SK-N-SH (cell line): ENCODE data around the gene SYT1. TPM values are rescaled to one million over a fixed set of nuclear protein-coding genes. Genes with fewer than 3 reads are reported as not detected.

Source experiments
- CTCF ChIA-PET: fragments of 300-600, 350-600 bp; formaldehyde crosslinking; extraction: SDS; loops from one replicate; lab custom pipeline; 2021; lab: Yijun Ruan, JAX
- POLR2A ChIA-PET: fragments of 350-600 bp; sonication (Branson Sonifier 250); formaldehyde crosslinking; extraction: SDS; loops from one replicate; lab custom pipeline; 2020; ENCODE audit warnings: antibody characterized with exemption, inconsistent platforms; lab: Yijun Ruan, JAX
- DNase-seq: peaks from one replicate; pipeline ENCODE4 v3.0.0; 2012
- H2AFZ ChIP-seq: fragments of 200-600 bp; sonication (generic); 2 replicates; pipeline ENCODE4 v1.8.1; 2016; ENCODE audit warnings: antibody characterized with exemption, mild to moderate bottlenecking, low read depth
- H3F3A ChIP-seq: fragments of 200-600 bp; sonication (generic); replicated peaks from 2 replicates; pipeline ENCODE3; 2016; ENCODE audit warnings: antibody characterized with exemption, mild to moderate bottlenecking; ENCODE audit not compliant: insufficient read depth
- H3K27ac ChIP-seq, 2 experiments: fragments of 200-500 bp in 1 of 2; fragments of 200-600 bp in 1 of 2; sonication (Bioruptor generic) in 1 of 2; sonication (generic), shearing (Covaris generic) in 1 of 2; 2 replicates each; pipeline versions ENCODE4 v1.5.1 to v1.6.1; 2014 to 2016; ENCODE audit warnings: low read depth in 2 of 2, inconsistent platforms in 1 of 2, low read length in 1 of 2, mild to moderate bottlenecking in 1 of 2, mixed read lengths in 1 of 2
- H3K27me3 ChIP-seq: fragments of 200-600 bp; sonication (generic), shearing (Covaris generic); 2 replicates; pipeline ENCODE4 v1.6.1; 2016; ENCODE audit warnings: mixed run types; ENCODE audit not compliant: insufficient read depth
- H3K36me3 ChIP-seq, 2 experiments: fragments of 200-500 bp in 1 of 2; fragments of 200-600 bp in 1 of 2; sonication (Bioruptor generic) in 1 of 2; sonication (generic) in 1 of 2; replicated peaks in 1 of 2; 2 replicates each; pipeline versions ENCODE3 to v1.5.1; 2014 to 2016; ENCODE audit warnings: low read length in 1 of 2, mild to moderate bottlenecking in 1 of 2; ENCODE audit not compliant: insufficient read depth in 2 of 2, control insufficient read depth in 1 of 2
- H3K4me1 ChIP-seq, 2 experiments: fragments of 200-500 bp in 1 of 2; fragments of 200-600 bp in 1 of 2; sonication (Bioruptor generic) in 1 of 2; sonication (generic), shearing (Covaris generic) in 1 of 2; 2 replicates each; pipeline versions ENCODE4 v1.5.1 to v1.6.1; 2014 to 2016; ENCODE audit warnings: low read depth in 1 of 2, low read length in 1 of 2, mixed run types in 1 of 2; ENCODE audit not compliant: insufficient read depth in 2 of 2, control insufficient read depth in 1 of 2
- H3K4me2 ChIP-seq: fragments of 200-600 bp; sonication (generic), shearing (Covaris generic); 2 replicates; pipeline ENCODE4 v1.6.1; 2017; ENCODE audit warnings: mixed run types
- H3K4me3 ChIP-seq, 2 experiments: fragments of 200-500 bp in 1 of 2; fragments of 200-600 bp in 1 of 2; sonication (Bioruptor generic) in 1 of 2; sonication (generic), shearing (Covaris generic) in 1 of 2; 2 replicates each; pipeline versions ENCODE4 v1.5.1 to v1.8.1; 2014 to 2016; ENCODE audit warnings: low read depth in 2 of 2, inconsistent platforms in 1 of 2, low read length in 1 of 2, mild to moderate bottlenecking in 1 of 2, mixed read lengths in 1 of 2, moderate library complexity in 1 of 2
- H3K79me2 ChIP-seq: fragments of 200-600 bp; sonication (generic); 2 replicates; pipeline ENCODE4 v1.8.1; 2017; ENCODE audit warnings: mild to moderate bottlenecking; ENCODE audit not compliant: insufficient read depth
- H3K9ac ChIP-seq: fragments of 200-600 bp; sonication (generic); 2 replicates; pipeline ENCODE4 v1.6.1; 2017; ENCODE audit warnings: mixed run types
- H3K9me2 ChIP-seq: fragments of 200-600 bp; sonication (generic); 2 replicates; pipeline ENCODE4 v1.6.1; 2017; ENCODE audit warnings: mixed run types
- H3K9me3 ChIP-seq: fragments of 200-600 bp; sonication (generic); 2 replicates; pipeline ENCODE4 v1.6.1; 2017; ENCODE audit warnings: mixed run types, mild to moderate bottlenecking, moderate library complexity
- H4K20me1 ChIP-seq: fragments of 200-600 bp; sonication (generic); 2 replicates; pipeline ENCODE4 v1.6.1; 2017; ENCODE audit warnings: mild to moderate bottlenecking, mixed run types; ENCODE audit not compliant: insufficient read depth
- CHD2 ChIP-seq: fragments of 150-350 bp; IDR thresholded peaks from 2 replicates; pipeline ENCODE4 v1.6.1; 2018; ENCODE audit warnings: low read length; ENCODE audit not compliant: partially characterized antibody
- FOSL2 ChIP-seq: IDR thresholded peaks from 2 replicates; pipeline ENCODE4 v1.4.0; 2012; ENCODE audit warnings: low read depth, mild to moderate bottlenecking, moderate library complexity, borderline replicate concordance
- FOXJ3 ChIP-seq: sonication (generic); formaldehyde crosslinking; IDR thresholded peaks from 2 replicates; pipeline ENCODE4 v1.5.1; 2020; ENCODE audit warnings: mild to moderate bottlenecking, missing genetic modification reagents
- MXI1 ChIP-seq: IDR thresholded peaks from 2 replicates; pipeline ENCODE4 v1.6.1; 2012; ENCODE audit warnings: mild to moderate bottlenecking, low read depth, low read length, improper control_type of control experiment
- POLR2AphosphoS5 ChIP-seq: IDR thresholded peaks from 2 replicates; pipeline ENCODE4 v1.6.1; 2012; ENCODE audit warnings: low read depth, low read length
- RFX5 ChIP-seq: IDR thresholded peaks from 2 replicates; pipeline ENCODE4 v1.6.1; 2012; ENCODE audit warnings: mild to moderate bottlenecking, improper control_type of control experiment, low read length
- SIN3A ChIP-seq: IDR thresholded peaks from 2 replicates; pipeline ENCODE4 v1.6.1; 2012; ENCODE audit warnings: low read depth, mild to moderate bottlenecking, low read length, moderate library complexity, borderline replicate concordance
- TCF12 ChIP-seq: IDR thresholded peaks from 2 replicates; pipeline ENCODE4 v1.4.0; 2012
- WGBS: methylation state at CpG from one replicate; pipeline ENCODE4 v1.1.6; 2017; ENCODE audit warnings: low lambda C conversion rate; 5-methylcytosine and 5-hydroxymethylcytosine counted together
- polyA plus RNA-seq, 3 experiments: library from polyadenylated mRNA; depleted of rRNA; stranded (reverse); fragments of >200 nt; gene quantifications; 2 replicates each; pipeline ENCODE4 v1.2.3, GENCODE V29; 2012
- TF ChIP-seq, protein P1 (sequence below): IDR thresholded peaks from 2 replicates; pipeline ENCODE4; 2012
- TF ChIP-seq, protein P2 (sequence below): fragments of 150-350 bp; IDR thresholded peaks from 2 replicates; pipeline ENCODE4 v1.6.1; 2016; ENCODE audit warnings: mild to moderate bottlenecking, low read depth, low read length

Gene SYT1
- polyA plus RNA-seq, 1 of the 3 experiments (the other 2 are of a cell fraction), result 12.7 TPM

- TF ChIP-seq POLR2AphosphoS5 (no peak), RFX5 (no peak), CHD2 (no peak)
- TF ChIP-seq, protein P1, sequence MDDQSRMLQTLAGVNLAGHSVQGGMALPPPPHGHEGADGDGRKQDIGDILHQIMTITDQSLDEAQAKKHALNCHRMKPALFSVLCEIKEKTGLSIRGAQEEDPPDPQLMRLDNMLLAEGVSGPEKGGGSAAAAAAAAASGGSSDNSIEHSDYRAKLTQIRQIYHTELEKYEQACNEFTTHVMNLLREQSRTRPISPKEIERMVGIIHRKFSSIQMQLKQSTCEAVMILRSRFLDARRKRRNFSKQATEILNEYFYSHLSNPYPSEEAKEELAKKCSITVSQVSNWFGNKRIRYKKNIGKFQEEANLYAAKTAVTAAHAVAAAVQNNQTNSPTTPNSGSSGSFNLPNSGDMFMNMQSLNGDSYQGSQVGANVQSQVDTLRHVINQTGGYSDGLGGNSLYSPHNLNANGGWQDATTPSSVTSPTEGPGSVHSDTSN, result no peak
These were observed 483.3 kb downstream of the SYT1 start (continued) for GRCh38 chr12:79347866-79348265.

- Histone ChIP-seq H2AFZ (no peak overlapping the region), H3K4me2 (no peak overlapping the region), H3K27ac (no peak overlapping the region), H3K27me3 (no peaks in the 10 kb centered on the region), H3K4me1 (no peaks in the 10 kb centered on the region), H3K36me3 (peaks cover 25 to 35% of the 10 kb centered on the region in 2 experiments), H3K4me3 (no peak overlapping the region), H4K20me1 (no peaks in the 10 kb centered on the region), H3F3A (peaks cover 3% of the 10 kb centered on the region), H3K9me2 (no peaks in the 10 kb centered on the region), H3K79me2 (0 out of 2 replicates have a peak, but pooled peaks cover 3% of the 10 kb centered on the region), H3K9ac (no peak overlapping the region), H3K9me3 (no peaks in the 10 kb centered on the region)
- ChIA-PET POLR2A (no interaction called here), CTCF (no interaction called here)
- WGBS, result 75% methylated on average over 3 of the region's 3 CpGs
- no peak for TF ChIP-seq FOSL2
- no peak for TF ChIP-seq SIN3A
- no peak for DNase-seq
These were observed 486.7 kb downstream of the SYT1 start for GRCh38 chr12:79351251-79351650.

- H3K4me3 ChIP-seq, result no peak overlapping the region
- POLR2A ChIA-PET, result no interaction called here
- CTCF ChIA-PET, result interaction anchor here (3.4 kb wide), 1 partner anchor 11 kb away, joined by 10 read pairs; no protein-coding TSS in a partner anchor
- H4K20me1 ChIP-seq, result no peaks in the 10 kb centered on the region
- no peak overlapping the region for H2AFZ ChIP-seq
- no peaks in the 10 kb centered on the region; a peak in 2 of 4 replicates for H3K4me1 ChIP-seq
- peaks cover 28 to 31% of the 10 kb centered on the region in 2 experiments for H3K36me3 ChIP-seq
- H3K79me2 ChIP-seq, result 0 out of 2 replicates have a peak, but pooled peaks cover 3% of the 10 kb centered on the region
- no peak overlapping the region for H3K27ac ChIP-seq
- no peaks in the 10 kb centered on the region for H3K9me3 ChIP-seq
- H3K4me2 ChIP-seq, result no peak overlapping the region
- no peak for DNase-seq
- no peak overlapping the region for H3K9ac ChIP-seq
- 75% methylated on average over 1 of the region's 1 CpG for WGBS
- H3K9me2 ChIP-seq, result no peaks in the 10 kb centered on the region
- H3K27me3 ChIP-seq, result no peaks in the 10 kb centered on the region
- no peak for TF ChIP-seq TCF12
- TF ChIP-seq FOXJ3 (CRISPR knock-in tag), result no peak
- TF ChIP-seq MXI1, result no peak
- TF ChIP-seq, protein P2, sequence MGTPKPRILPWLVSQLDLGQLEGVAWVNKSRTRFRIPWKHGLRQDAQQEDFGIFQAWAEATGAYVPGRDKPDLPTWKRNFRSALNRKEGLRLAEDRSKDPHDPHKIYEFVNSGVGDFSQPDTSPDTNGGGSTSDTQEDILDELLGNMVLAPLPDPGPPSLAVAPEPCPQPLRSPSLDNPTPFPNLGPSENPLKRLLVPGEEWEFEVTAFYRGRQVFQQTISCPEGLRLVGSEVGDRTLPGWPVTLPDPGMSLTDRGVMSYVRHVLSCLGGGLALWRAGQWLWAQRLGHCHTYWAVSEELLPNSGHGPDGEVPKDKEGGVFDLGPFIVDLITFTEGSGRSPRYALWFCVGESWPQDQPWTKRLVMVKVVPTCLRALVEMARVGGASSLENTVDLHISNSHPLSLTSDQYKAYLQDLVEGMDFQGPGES, result no peak
- peaks cover 3% of the 10 kb centered on the region for H3F3A ChIP-seq
These were observed 491.6 kb downstream of the SYT1 start for GRCh38 chr12:79356216-79356615.
